ENCODE data around the gene FBXO42. TPM values are rescaled to one million over a fixed set of nuclear protein-coding genes. Genes with fewer than 3 reads are reported as not detected.

FBXO42 gene
- total and polyA plus RNA-seq, 2 donors (not counting 3 experiments of a cell fraction or from before 2014, with no cell fraction given) = 16.3 to 20.4 TPM

DNA sequence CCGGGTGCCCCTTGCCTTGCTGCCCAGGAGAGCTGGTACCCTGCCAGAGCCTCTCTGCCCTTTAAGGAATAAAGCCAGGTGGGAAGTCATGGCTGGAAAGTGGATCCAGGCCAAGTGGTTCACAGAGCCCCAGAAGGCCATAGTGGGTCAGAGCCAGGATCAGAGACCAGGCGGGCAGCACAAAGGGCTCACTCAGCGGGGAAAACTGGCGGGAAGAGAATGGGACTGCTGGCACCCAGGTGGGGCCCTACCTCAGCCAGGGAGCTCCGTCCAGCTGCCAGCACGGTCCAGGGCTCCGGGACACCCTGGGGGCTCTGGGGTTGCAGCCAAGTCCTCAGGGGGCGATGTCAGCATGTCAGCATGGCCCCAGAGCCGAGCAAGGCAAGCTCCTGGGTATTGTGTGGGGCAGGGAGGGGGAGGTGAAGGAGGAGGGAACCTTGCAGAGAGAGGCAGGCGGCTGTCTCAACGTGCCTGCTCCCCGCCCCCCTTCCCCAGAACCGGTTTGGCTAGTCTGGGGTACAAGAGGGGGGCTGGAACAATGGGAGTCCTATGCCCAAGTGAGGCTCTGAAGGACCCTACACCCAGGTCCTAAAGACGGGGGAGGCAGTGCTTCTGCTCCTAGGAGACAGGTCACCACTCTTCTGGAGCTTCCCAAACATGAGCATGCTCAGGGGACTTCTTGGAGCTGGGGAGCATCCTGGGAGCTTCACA is 139.9 kb downstream of the FBXO42 start, which contains the start of gene ARHGEF19:
Gene ARHGEF19, minus strand, starts transcription at position 402 of the 711 bp plus-strand sequence. CDS start 3,598 bp downstream, outside the sequence.
- POLR2A ChIA-PET = no interaction called here
- no peak for FAIRE-seq

More for the DNA sequence above, 139.9 kb downstream of the FBXO42 start, which contains the start of gene ARHGEF19:
- intact Hi-C loops (cut with micrococcal nuclease) (no loop called here), dilution Hi-C loops (cut with MboI; ENCODE audit: extremely low pct_ligation_motif_present, low sequenced_read_pairs) (no loop called here)
- no peak within 1 kb of the TSS for H3K4me2 ChIP-seq (ENCODE audit: insufficient read depth, low read length)
- no peaks in the 10 kb centered on the region for H4K20me1 ChIP-seq (replicated peaks; ENCODE audit: control insufficient read depth, extremely low read depth, insufficient read depth, low read length)
- no peak within 1 kb of the TSS for H2AFZ ChIP-seq (ENCODE audit: low read depth, low read length)
- no peak within 1 kb of the TSS for H3K27ac ChIP-seq (ENCODE audit: insufficient read depth, low read depth, low read length)
- no peaks in the 10 kb centered on the region for H3K27me3 ChIP-seq (ENCODE audit: control insufficient read depth in 2 of 2, insufficient read depth in 2 of 2, low read length in 2 of 2)
- no peak for TF ChIP-seq JUN (IDR thresholded peaks at IDR 0.05; ENCODE audit: borderline replicate concordance, insufficient read depth, insufficient read length, low read depth)
- TF ChIP-seq MAX (IDR thresholded peaks at IDR 0.05; ENCODE audit: insufficient read depth, insufficient read length) = no peak
- no peak for TF ChIP-seq GATA2 (IDR thresholded peaks at IDR 0.05; ENCODE audit: insufficient read depth, insufficient read length, low read depth, low read length)
- TF ChIP-seq POLR2A (IDR thresholded peaks at IDR 0.05; ENCODE audit: low read depth, low read length) = no peak
- TF ChIP-seq FOS (IDR thresholded peaks at IDR 0.05; ENCODE audit: borderline replicate concordance, insufficient read depth, low read length) = no peak
- no peak for TF ChIP-seq EZH2 (IDR thresholded peaks at IDR 0.05; ENCODE audit: borderline replicate concordance, low read depth, low read length, severe bottlenecking)
- no peak for TF ChIP-seq CTCF (IDR thresholded peaks at IDR 0.05; ENCODE audit: extremely low read depth in 1 of 2, insufficient read depth in 1 of 2, low read depth in 1 of 2, low read length in 2 of 2)
- no peak for TF ChIP-seq MYC (IDR thresholded peaks at IDR 0.05; ENCODE audit: low read depth, low read length)
- TF ChIP-seq POLR2AphosphoS5 (IDR thresholded peaks at IDR 0.05; ENCODE audit: insufficient read depth, low read depth, low read length) = no peak
- peaks cover 10% of the 10 kb centered on the region for H3K4me1 ChIP-seq (ENCODE audit: control insufficient read depth, extremely low read depth, insufficient read depth, low read length)
- no peaks in the 10 kb centered on the region for H3K9me1 ChIP-seq (replicated peaks; ENCODE audit: control insufficient read depth, extremely low read depth, insufficient read depth, low read length)
- no peaks in the 10 kb centered on the region for H3K79me2 ChIP-seq (ENCODE audit: control insufficient read depth, insufficient read depth, low read length)
- H3K36me3 ChIP-seq (ENCODE audit: control insufficient read depth in 2 of 2, extremely low read depth in 1 of 2, insufficient read depth in 2 of 2, low read length in 2 of 2) = no peaks in the 10 kb centered on the region
- no peak within 1 kb of the TSS for H3K9ac ChIP-seq (replicated peaks; ENCODE audit: extremely low read depth, insufficient read depth, low read length)
- CTCF ChIA-PET = interaction anchor here (1.3 to 1.8 kb wide), 2 partner anchors 32 to 133 kb away, joined by 4 to 5 read pairs; no protein-coding TSS in a partner anchor
- H3K9me3 ChIP-seq (replicated peaks; ENCODE audit: control insufficient read depth, insufficient read depth, low read length) = no peaks in the 10 kb centered on the region
- DNase-seq (ENCODE audit: low read depth, low spot score) = no peak
- H3K4me3 ChIP-seq (replicated peaks in 1 of 3; ENCODE audit: insufficient read depth in 1 of 3, low read depth in 1 of 3, low read length in 3 of 3) = no peak within 1 kb of the TSS
- no TSS peak for BruUV-seq (replicated peaks)

All from endothelial cell of umbilical vein (primary cell).